CD4-positive, alpha-beta T cell treated with Interleukin-6 for 4 hours (primary cell): ENCODE results near the gene SPG11.
A peak's percentile ranks its signal among the peaks of the same experiment; 100 is the strongest.
"Not testable (repeated sequence)": the region's sequence is repeated elsewhere in the genome, so short reads cannot be mapped to it uniquely, and the experiment has no call there.

Experiments used
- DNase-seq: peaks from one replicate; pipeline ENCODE4 v3.0.0-alpha.2; 2020; ENCODE audit warnings: mixed read lengths

SPG11 gene

DNA sequence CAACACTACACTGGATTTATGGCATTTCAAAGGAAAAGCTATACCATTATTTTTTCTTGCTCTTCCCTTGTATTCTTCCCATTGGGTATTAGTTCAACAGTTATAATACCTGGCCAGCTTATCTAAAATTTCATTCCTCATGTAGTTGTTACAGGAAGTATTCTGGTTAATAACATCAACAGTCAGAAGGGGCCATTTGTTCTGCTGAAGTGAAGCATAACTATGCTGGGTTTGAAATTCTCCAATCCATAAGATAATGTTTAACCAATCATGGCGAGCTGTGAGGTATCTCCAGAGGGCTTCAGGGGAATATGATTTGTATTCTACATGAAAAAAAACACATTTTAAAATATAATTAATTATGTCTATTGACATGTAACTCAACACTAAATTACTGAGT is 43.4 kb downstream of the SPG11 start:
- DNase-seq = no peak

DNA sequence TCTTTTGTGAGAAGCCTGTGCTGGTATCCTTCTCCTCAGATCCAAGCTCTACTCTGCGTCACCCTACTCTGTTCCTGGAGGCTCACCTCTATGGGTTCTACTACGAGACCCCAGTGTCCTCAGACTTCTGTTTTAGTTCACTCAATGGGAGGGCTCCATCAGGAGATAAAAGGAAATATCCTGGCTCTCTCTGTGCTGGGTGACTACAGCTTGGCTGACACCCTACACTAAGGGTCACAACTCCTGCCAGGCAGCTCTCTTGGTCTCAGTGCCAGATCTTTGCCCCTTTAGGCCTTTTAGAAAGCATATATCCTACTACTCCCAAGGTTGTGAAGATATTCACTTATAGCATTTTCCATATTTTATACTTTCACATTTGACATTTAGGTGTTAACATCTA is 46.5 kb downstream of the SPG11 start:
- DNase-seq = no peak

DNA sequence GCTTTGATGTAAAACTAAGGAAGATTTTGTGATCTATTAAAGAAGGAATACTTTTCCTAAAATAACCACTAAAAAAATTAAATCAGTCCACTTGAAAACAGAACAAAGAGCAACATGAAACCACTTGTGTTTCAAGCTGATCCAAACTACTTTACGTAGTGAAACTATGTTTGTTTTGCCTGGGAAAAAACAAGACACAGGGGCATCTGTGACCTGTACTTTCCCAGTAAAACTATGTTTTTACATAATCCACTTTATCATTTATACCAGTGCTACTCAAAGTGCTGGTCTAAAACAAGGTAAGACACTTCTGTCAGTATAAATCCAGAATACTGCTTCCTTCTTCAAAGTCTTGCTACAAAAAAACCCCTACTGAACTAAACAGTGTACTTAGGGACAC is 56.7 kb downstream of the SPG11 start:
- DNase-seq = no peak

DNA sequence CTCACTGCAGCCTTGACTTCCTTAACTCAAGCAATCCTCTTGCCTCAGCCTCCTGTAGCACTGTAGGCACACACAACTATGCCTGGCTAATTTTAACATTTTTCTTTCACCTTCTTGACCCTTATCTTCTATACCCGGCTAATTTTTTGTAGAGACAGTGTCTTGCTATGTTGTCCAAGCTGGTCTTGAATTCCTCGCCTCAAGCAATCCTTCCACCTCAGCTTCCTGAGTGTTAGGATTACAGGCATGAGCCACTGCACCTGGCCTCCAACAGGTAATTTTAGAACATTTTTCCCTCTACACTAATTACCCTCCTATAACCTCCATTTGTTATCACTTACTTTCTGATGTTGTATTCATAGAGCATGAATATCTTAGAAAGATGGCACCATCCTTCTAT is 60.3 kb downstream of the SPG11 start:
- DNase-seq = no peak

DNA sequence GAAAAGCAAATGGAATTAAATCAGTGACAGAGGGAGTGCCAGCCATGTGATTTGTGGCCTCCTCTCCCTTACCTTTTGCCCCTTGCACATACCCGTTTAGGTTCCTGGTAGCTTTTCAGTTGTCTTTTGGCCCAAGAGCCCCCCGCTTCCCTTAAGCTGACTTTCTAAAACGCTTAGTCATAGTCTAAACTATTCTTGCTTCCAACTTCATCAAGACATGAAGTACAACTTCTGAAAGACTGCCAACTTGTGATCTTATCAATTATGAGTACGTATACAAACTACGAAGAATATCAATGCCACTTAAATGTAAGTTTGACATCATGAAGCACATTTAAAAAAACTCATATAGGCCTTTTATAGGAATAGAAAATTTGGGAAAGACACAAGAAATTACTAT is 64.6 kb downstream of the SPG11 start:
- DNase-seq = no peak

DNA sequence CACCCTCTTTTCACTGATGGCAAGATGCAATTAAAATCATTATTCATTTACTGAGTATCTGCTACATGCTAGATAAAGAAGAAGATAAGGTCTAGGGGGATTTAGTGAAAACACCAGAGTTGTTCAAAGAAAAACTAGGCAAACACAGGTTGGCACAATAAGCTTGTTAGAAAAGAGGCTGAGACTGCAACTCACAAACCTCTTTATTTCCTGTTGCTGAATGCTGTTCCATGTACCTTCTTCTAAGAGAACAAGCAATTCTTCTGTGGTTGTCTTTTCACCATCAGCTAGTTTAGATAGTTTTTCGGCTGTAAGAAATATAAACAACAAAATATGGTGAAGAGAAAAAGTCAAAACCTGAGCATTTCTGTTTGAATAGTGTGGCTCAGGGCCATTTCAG is 65.4 kb downstream of the SPG11 start:
- no peak for DNase-seq

DNA sequence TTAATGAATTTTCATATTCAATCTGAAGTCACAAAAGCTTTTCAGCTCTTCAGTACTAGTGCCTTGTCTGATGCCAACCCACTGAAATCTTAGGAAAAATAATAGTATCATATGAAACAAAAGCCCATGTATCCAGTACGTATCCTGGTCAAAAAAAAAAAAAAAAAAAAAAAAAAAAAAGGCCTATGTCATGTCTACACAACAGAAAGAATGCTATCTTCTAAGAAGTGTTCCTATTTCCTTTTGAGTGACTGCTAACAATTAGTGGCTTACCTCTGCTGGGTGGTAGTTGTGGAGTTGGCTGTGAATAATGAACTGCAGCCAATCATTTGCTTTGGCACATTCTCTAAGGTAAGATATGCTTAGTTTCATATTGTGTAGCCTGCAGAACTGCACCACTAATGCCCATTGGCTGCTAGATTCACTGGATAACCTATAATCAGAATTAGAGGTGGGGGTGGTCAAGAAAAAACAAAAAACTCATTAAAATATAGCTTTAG is 66.9 kb downstream of the SPG11 start:
- no peak for DNase-seq

DNA sequence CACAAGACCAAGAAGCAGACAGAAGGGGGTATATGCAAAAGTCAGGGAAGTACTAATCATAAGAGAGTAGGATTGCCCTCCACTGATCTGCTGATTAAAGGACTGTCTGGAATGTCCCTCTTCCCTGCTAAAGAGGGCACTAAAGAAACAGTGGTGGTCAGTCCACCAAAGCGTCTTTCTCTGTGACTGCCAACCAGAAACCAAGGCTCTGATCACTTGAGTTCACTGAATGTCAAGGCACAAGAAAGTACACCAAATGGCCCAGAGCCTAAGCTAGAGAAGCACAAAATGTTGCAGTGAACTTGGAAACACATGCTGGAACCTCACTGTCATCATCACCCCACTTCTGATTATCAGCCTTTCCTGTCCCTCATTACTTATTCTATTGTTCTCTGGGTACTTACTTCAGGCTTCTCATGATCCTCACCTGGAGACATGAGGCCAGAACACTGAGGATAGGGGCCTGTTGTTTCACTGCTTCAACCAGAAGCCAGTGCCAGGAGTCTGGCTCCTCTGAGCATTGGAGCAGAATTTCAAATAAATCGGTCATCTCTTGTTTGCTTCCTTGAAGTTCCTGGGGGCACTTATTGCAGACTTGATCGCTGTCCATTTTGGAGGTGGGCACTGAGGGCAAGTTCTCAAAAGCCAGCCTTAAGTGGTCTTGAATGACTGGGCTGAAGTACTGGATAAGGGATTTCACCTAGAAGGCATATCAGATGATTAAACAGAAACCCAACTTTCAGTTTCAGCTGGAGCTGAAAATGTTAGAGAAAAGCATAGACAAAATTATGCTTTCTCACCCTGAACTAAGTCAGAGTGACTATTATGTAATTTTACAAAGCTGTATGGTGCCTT is 67.6 kb downstream of the SPG11 start:
- DNase-seq = no peak

DNA sequence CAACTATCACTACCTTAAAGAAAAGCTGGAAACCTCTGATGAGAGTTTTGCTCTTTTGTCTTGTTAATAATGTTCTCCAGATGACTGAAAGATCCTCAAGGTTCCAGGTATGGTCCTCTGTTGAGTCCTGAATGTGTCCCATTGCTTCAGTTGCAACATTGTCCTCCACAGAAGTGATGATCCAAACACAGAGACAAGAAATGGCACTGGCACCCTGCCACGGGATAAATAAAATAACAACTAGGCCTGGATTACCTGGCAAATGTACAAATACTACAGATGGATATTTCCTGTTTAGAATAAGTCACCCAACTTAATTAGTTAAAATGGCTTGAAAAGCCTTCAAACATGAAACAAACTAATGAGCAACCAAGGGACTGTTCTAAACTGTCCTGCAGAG is 68.2 kb downstream of the SPG11 start:
- no peak for DNase-seq

DNA sequence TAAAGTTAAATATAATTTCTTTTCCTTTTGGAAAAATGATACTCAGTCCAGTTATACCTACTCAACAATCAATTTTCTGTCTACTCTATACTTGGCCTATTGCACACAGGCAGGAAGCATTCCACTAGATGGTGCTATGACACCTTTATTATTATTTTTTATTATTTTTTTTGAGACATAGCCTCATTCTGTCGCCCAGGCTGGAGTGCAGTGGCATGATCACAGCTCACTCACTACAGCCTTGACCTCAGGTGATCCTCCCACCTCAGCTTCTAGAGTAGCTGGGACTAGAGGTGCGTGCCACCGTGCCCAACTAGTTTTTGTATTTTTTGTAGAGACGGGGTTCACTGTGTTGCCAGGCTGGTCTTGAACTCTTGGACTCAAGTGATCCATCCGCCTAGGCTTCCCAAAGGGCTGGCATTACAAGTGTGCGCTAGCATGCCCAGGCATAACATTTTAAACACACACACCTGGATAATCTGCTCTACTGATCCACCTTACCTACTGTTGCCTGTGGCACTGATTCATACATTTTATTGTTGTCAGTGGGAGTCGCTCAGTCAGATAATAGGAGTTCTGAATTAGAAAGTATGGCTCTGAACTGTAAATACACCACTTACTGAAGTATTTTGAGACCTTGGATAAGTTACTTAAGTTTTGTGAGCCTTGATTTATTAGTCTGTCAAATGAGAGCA is 70.3 kb downstream of the SPG11 start:
- peak; percentile 35 for DNase-seq

DNA sequence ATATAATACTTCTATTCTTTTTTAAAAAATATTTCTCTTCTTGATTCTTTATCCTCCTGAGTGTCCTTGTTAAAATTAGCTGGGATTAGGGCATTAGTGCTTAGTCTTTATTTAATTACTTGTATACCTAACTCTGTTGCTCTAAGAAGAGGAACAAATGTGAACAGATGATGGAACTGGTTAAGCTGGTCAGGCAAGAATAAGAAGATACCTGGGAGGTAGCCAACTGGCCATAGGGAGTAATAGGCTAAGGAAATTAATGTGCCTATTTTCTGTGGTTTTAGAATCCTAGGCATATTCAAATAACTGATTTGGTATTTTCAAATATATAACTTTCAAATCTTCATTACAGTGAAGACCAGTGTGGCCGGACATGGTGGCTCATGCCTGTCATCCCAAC is 72.1 kb downstream of the SPG11 start:
- DNase-seq = no peak

DNA sequence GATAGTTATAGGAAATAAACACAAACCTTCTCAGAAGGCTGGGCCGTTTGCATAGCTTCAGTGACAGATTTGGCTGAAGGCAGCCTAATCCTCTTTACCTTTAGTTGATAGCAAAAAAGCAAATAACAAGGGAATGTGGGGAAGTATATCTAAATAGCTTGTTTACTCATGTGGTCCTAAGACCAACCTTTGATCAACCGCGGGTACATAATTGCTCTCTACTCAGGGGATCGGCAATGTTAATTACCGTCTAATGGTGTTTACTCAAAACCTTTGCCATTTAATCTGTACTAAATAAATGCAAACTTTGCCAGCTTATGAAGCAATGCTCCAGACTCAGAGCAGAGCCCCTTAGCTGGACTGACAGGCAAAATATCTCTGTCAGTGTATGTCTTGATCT is 74.9 kb downstream of the SPG11 start:
- no peak for DNase-seq

DNA sequence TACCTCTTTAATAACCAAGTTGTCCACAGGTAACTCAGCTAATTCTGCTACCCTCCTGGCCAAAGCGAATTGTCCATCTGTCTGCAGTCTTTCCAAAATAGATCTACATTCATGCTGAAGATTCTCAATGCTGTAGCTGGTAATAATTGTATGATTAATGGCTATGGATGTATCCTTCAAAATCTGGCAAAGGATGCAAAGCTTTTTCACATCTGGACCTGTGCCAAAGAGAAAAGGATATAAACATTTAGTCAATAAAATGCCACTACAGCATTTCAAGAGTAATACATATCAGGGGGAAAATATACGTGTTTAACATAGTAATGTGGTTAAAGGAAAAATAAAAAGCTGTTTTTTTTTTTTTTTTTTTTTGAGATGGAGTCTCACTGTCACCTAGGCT is 77.8 kb downstream of the SPG11 start:
- no peak for DNase-seq

DNA sequence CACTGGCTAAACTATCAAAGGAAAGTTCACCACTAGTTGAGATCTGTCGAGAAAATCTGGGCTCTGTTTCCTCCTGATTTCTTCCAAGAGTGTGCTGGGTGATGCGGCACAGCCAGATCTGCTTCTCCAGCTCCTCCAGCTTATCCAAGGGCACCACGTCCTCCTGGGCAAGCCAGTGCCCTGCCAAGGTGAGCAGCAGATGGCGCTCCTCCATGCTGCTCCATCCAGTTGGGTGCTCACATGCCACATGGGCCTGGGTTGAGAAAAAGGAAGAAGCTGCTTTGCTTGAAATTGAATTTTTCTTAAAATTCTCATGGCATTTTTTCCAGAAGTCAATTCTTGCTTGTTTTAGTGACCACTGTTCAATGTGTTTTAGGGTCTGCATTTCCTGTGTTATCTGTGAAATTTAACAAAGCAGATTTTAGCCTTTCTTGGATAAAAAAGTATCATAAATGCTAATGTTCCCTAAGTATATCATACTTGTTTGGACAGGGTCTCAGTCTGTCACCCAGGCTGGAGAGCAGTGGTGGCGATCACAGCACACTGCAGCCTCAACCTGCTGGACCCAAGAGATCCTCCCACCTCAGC is 79.2 kb downstream of the SPG11 start:
- peak; percentile 69 for DNase-seq

DNA sequence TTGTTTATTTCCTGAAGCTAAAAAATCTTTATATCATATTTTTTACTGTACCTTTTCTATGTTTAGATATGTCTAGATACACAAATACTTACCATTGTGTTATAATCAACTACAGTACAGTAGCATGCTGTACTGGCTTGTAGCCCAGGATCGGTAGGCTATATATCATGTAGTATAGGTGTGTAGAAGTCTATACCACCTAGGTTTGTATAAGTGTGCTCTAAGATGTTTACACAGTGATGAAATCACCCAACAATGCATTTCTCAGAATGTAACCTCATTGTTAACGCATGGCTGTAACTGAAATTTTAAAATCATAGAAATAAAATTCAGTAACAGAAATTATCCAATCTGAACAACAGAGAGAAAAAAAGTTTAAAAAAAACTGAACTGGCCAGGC is 83.4 kb downstream of the SPG11 start:
- no peak for DNase-seq

DNA sequence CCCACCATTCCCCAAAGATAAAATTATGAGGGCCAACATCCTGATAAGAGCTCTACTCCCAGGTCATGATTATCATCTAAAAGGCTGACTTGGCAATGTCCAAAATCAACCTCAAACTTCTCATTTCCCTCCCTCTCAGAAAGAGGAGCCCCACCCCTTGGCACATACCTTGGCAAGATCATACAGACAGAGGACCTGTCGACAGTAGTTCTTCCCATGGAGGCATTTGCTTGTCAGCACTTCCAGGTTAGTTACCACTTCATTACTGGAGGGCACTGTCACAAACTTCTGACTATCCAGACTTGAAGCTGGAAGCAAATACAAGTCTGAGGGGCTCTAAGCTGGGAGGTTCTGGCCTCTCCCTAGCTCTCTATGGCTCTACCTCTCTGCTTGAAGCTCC is 88.7 kb downstream of the SPG11 start:
- no peak for DNase-seq

DNA sequence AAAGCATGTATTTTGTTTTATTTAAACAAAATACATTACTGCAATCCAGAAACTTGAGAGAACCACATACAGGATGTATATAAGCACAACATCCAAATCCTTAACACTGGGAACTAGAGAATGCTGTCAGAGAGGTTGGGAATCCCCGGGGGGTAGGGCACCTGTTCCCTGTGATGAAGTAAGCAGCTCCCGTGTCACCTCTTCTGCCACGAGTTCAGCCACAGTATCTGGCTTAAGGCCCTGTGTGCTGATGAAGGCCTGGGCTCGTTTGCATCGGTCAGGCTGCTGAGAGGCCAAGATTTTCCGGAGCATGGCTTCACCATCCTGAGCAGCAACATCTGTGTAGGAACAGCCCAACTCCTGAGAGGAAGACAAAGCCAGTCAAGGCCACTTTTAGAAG is 90.1 kb downstream of the SPG11 start:
- DNase-seq = no peak

DNA sequence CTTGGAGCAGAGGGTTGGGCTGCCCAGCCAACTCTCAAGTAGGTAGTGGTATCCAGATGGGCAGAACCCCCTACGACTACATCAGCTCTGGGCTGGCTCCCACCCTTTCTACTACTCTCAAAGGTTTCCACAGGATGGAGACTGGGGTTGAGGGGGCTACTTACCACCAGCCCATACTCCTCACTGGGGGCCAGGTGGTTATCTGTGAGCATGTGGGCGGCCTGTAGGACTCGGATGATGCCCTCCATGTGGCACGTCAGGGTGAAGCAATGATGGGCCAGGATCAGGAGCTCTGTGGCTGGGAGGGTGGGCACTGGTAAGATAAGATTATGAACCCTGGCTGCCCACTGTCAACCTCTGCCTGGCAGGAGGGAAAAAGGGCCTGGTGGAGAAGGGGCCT is 93.1 kb downstream of the SPG11 start:
- no peak for DNase-seq

DNA sequence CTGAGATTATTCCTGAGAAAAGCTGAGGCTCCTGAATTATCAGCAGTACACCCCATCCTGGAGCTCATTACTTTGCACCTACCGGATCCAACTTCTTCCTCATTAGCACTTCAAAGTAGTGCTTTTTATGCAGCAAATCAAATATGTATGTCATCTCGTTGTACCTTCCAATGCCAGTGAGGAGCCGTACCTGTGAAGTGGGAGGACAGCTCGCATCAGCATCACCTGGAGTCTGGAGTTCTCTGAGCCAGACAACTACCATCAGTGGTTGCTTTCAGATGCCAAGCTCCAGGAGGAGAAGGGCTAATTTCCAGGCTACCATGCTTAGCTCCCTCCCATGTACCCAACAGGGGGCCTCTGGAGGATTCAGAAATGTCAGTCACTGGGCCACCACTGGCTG is 94.1 kb downstream of the SPG11 start:
- no peak for DNase-seq

DNA sequence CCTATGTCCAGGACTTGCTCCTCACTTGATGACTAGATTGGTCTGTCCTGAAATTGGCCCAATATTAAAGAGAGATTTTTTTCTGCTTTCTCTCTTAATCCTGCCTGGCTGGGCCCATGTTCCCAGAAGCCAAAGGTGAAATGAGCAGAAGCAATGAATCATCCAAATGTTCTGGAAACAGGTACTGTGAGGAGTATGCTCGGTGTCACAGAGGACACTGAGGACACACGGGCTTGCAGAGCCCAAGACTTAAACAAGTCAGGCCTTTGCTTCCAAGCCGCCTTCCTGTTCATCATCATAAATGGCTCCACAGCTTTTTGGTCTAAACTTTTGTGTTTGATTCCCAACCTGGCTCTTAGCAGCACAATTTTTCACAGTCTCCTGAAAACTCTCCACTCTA is 95.1 kb downstream of the SPG11 start:
- no peak for DNase-seq

DNA sequence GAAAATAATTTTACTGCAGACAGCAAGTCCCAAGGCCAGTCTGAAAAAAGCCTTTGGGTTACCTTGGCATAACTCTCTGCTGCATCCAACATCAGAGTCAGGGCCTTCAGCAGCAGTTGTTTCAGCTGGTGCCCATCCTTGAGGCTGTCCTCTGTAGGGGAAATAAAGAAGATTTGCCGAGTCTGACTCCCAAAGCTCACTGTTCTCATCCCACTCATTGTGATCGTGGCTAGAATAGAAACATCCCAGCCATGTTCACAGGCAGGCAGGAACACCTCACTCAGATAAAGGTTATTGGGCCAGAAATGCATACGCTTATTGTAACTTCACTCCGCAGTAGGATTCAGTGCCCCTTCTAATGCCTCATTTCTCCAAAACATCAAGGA is 97.3 kb downstream of the SPG11 start:
- DNase-seq = no peak

DNA sequence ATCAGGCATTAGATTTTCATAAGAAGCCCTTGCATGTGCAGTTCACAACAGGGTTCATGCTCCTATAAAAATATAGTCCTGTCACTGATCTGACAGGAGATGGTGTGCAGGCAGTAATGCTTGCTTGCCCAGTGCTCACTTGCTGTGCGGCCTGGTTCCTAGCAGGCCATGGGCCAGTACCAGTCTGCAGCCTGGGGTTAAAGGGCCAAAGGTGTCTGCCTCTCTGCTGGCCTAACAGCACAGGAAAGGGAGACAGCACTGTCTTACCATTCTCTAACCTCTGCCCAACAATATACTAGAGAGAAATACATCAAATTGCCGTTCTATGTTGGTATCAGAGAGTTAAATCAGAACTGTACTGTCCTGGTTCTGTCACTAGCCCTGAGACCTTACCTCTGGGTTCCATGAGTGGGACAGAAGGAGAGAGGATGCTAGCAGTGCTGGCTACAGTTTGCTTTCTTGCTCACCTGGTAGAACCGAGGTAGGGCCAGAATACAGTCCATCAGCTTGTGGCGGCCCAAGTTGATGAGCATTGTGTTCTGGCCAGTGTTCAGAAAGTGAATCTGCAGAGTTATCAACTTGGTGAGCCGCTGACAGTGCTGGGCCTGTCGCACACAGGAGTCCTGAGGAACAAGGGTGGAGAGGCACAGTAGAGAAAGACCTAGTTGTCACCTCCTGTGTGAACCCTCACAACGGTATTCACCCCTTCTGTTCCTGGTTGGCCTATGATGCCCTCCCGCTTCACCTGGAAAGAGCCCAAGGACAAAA is 97.9 kb downstream of the SPG11 start:
- no peak for DNase-seq

DNA sequence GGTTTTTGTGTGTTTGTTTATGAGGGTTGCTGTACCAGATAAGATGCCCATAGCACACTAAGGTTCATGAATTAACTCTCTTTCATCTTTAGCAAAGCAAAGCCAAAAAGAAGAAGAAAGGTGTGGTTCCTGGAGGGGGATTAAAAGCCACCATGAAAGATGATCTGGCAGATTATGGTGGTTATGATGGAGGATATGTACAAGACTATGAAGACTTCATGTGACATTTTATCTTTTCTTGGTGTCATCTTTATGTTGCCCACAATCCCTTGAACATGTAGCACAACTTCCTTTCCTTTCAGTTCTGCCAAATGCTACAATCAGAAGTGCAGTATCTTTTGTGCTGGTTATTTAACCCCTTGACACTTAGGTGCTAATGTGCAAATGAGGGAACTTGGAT is 102.5 kb downstream of the SPG11 start:
- not testable (repeated sequence) for DNase-seq
